HG03196 (cell line): ENCODE results near the gene SKP1.
A peak's percentile ranks its signal among the peaks of the same experiment; 100 is the strongest.

Experiments used
- ATAC-seq: cut with Tn5 transposase; IDR thresholded peaks from one replicate; pipeline ENCODE4 v1.9.1; 2021; ENCODE audit not compliant: unreplicated experiment

Gene SKP1

GRCh38 chr5:134143944-134144941, 32.5 kb downstream of the SKP1 start:
- no peak for ATAC-seq

DNA sequence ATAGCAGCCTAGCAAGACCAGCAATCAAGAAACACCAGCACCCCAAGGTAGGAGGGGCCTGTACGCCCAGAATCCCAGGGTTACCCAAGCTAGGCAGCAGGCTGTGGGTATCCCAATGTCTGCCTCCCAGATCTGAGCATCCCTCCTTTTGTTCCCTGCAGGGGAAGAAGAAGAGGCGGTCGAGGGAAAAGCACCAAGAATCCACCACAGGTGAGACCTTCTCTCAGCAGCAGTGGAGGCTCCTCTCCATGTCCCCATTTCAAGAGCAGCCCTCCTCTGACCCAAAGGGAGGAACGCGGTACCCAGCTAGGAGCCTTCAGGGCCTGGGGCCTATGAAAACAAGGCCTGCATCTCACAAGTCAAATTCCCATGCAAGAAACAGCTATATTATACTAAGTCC, 33.3 kb downstream of the SKP1 start:
- no peak for ATAC-seq

DNA sequence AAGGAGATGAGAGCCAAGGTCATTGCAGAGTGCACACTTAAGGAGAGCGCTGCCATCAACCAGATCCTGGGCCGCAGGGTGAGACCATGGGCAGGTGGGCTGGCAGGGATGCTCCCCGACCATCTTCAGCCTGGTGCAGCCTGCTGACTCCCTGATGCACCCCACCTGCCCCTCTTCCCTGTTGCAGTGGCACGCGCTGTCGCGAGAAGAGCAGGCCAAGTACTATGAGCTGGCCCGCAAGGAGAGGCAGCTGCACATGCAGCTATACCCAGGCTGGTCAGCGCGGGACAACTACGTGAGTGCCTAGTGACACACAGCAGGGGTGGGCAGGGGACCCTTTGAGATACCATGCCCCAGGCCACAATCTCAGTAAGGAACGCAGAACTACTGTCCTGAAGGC, 33.9 kb downstream of the SKP1 start:
- no peak for ATAC-seq

DNA sequence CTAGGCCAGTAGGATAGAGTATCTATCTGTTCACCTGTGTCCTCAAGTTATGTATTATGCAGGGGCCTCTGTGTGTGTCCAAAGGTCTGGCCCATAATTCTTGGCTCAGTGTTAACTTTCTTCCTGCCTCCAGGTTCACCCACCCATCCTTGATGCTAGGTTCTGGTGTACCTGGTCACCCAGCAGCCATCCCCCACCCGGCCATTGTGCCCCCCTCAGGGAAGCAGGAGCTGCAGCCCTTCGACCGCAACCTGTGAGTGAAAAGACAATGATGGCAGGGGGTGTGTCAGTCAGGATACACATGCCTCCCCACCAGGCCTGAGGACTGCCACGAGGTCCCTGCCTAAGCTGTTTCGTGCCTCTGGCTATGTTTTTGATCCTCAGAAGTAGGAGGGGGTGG, 34.7 kb downstream of the SKP1 start:
- ATAC-seq = no peak

GRCh38 chr5:134141331-134142050, 35.3 kb downstream of the SKP1 start:
- no peak for ATAC-seq

GRCh38 chr5:134140530-134141201, 36.1 kb downstream of the SKP1 start:
- no peak for ATAC-seq

DNA sequence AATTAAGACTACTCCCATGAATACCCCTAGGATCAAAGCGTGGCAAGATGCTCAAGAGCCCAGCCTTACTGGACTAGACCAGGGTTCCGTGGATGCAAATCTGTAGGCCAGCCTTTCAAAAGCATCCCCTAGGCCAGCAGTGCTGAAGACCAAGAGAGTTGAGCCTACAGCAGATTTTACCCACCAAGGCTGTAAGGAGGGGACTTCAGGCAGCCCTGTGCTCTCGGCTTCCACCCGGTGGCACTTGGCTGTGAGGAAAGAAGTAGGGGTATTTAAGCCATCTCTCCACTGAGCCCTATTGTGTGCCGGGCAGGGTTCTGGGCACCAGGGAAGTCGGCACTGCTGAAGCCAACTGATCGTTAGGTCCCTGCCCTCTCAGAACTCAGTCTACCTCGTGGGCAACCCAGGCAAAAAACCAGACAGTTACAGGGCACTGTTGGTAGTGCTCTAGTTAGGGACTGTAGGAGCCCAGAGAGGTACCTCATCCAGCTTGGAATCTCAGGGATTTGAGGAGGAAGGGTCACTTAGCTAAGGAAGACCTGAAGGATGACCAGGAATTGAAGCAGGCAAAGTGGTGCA, 36.8 kb downstream of the SKP1 start:
- no peak for ATAC-seq

GRCh38 chr5:134139377-134139851, 37.3 kb downstream of the SKP1 start:
- ATAC-seq = no peak

DNA sequence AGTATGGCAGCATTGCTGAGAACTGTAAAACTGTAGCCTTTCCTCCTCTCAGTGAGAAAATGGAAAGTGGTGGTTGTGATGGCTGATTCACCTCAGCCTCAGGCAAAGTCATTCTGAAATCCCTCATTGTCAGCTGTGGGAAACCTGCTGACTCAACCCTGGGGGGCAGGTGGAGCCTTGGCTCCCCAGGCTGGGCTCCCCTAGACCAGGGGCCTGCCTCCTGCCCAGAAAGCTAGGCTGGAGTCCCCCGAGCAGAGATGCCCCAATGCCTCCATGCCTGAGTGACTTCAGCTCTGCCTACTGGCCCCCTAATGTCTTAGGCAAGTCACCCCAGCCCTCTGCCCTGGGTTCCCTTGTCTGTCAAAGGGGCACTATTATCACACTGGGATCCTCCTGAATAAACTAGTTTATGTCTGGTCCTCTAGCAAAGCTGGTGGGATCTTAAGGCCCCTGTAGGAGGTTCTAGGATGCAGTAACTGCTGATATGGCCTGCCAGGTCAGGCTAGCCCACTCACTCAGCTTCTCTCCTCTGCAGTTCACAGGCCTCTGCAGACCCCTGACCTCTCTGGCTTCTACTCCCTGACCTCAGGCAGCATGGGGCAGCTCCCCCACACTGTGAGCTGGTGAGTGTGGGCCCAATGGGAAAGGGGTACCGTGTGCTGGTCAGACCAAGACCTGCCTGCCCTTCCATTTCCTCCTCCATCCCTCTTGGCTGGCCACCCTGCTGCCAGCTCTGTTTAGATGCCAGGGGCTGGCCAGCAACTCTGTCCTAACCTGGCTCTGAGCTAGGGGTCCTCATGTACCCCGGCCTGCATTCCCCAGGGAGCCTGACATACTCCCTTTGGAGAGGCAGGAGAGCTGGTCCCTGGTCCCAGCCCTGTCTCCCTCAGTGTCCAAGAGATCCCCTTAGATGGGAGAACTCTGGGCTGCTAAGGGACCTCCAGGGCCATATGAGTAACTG, 38.1 kb downstream of the SKP1 start:
- ATAC-seq = peak; percentile 68

DNA sequence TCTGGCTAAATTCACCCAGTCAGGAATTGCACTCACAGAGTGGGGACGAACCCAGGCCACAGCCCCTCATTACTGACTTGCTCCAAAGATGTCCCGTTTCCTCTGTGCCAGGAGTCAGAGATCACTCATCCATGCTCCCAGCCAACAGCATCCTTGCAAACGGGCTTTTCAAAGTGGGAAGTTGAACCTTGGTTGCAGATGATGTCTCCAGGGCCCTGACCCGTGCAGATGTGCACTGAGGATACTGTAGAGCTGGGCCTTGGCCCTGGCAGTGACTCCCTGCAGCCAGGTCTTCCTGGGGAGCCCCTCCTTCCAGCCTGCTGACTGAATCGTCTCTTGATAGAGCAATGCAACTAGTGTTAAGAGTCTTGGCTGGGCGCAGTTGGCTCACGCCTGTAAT, 40.0 kb downstream of the SKP1 start:
- no peak for ATAC-seq

DNA sequence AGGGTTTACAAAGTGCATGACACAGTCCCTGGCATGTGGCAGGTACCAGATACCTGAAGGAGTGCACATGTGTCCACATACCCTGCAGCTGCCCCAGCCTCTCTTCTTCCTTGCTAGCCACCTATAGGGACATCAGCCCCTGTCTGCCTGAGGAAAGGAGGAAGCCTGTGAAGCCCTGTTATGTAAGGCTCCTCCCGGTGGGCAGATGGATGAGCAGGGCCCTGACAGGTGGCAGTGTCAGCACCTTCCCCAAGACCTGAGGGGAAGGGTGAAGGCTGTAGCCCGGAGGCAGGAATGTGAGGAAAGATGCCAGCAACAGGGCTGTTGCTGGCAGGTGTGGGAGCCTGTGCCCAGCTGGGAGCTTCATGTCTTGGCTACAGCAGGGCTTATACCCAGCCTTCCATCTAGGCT, 40.5 kb downstream of the SKP1 start:
- no peak for ATAC-seq

DNA sequence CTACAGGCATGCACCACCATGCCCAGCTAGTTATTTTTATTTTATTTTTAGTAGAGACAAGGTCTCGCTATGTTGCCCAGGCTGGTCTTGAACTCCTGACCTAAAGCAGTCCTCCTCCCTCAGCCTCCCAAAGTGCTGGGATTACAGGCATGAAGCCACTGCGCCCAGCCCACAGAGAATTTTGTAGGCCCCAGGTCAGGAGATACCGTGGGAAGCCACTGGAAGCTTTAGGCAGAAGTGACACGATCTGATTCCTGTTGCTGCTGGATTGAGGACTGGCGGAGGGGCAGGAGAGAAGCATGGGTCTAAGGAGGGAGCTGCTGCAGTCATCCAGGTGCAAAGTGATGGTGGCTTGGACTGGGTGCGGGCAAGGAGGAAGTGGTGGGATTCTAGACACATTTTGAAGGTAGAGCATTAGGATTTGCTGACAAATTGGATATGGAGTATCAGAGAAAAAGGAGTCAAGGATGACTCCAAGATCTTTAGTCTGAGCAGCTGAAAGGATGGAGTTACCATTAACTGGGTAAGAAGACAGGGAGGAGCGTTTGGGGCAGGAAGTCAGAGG, 41.6 kb downstream of the SKP1 start:
- no peak for ATAC-seq

- ATAC-seq = no peak
These were observed 42.7 kb downstream of the SKP1 start for GRCh38 chr5:134133995-134134541.

DNA sequence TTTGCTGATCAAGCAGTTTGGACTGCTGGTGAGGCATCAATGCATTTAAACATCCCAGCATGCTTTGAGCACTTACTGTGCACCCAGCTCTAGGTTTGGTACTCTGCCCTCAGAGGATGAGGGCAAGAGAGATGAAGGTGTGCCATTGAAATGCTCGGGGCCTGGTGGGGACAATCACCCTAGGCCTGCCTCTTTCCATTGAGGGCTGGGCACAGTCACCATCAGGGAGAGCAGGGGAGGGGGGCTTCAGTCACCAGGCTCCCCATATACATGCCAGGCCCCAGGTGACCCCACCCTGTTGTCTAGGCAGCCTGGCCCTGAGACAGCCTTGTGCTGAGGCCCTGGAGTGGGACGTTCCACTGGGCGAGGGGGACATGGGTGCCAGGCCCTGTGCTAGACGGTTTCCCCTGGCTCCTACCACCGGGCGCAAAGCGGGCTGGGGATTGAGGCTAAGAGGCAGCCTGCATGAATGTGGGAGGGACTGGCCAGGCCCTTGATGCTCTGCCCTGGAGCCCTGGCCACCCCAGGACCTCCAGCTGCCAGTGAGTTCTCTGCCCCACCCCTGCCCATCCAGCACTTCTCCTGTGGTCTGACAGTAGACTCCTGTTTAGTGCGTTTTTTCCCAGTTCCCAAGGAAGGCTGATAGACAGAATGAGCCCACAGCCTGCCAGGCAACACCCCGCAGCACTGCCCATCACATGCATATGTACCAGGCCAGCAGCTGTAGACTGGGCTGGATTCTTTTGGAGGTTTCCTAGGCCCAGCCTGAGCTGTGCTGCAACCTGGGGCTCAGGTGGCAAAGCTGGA, 43.4 kb downstream of the SKP1 start:
- no peak for ATAC-seq

- peak; percentile 39 for ATAC-seq
These were observed 44.2 kb downstream of the SKP1 start for GRCh38 chr5:134132372-134133187.

- ATAC-seq = no peak
These were observed 45.0 kb downstream of the SKP1 start for GRCh38 chr5:134131578-134132350.

GRCh38 chr5:134131165-134131564, 45.6 kb downstream of the SKP1 start:
- no peak for ATAC-seq
